ENCODE results near the gene RASSF10.

The RASSF10 gene

DNA sequence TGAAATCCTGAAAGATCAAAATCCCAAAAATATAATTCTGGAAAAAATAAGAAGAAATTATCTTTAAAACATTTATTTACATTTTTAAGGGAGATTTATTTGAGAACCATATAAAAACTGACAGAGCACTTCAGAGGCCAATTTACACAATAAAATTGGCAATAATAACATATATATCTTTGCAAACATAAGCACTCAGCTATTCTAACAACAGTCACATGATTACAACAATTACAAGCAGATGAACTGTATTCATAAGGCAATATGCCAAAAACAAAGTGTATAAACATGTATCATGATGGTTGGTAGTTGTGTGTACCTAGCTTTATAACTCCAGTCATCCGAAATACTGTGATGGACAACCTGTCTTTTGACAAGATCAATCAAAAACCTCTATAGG lies 17.7 kb upstream of the RASSF10 start:
- FAIRE-seq (no peak), DNase-seq (ENCODE audit: extremely low spot score, insufficient read length, low read depth) (no peak)

GRCh38 chr11:12993626-12994025 lies 15.5 kb upstream of the RASSF10 start:
- FAIRE-seq = no peak

DNA sequence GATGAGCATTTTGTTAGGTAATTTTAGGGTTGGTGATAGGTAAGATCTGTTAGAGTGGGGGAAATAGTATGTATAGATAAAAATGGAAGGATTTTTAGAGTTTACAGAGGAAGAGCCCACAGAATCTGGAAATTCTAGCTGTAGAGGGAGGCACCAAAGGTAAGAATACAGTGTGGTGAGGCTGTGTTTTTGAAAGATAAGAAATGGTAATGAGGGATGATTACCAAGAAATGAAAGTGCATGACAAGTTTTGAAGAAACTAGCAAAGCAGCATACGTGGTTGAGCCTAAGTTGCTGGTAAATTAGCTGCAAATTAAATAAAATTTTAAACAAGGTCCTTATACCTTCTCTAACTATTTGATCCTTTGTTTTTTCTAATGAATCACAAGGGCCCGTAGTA lies 14.6 kb upstream of the RASSF10 start:
- DNase-seq (ENCODE audit: extremely low spot score, insufficient read length, low read depth) (no peak), FAIRE-seq (no peak)

More at GRCh38 chr11:12993626-12994025, 15.5 kb upstream of the RASSF10 start:
- no peak for DNase-seq (ENCODE audit: extremely low spot score, insufficient read length, low read depth)

- DNase-seq (ENCODE audit: extremely low spot score, insufficient read length, low read depth) (no peak), FAIRE-seq (no peak)
Measured at GRCh38 chr11:12995188-12995587, 13.9 kb upstream of the RASSF10 start.

DNA sequence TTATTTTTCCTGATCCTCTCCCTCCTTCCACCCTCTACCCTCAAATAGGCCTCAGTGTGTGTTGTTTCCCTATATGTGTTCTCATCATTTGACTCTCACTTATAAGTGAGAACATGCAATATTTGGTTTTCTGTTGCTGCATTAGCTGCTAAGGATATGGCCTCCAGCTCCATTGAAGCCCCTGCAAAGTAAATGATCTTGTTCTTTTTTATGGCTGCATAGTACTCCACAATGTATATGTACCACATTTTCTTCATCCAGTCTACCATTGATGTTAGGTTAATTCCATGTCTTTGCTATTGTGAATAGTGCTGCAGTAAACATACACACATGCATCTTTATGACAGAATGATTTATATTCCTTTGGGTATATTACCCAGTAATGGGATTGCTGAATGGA lies 13.3 kb upstream of the RASSF10 start:
- no peak for FAIRE-seq
- no peak for DNase-seq (ENCODE audit: extremely low spot score, insufficient read length, low read depth)

GRCh38 chr11:12997168-12997567 lies 11.9 kb upstream of the RASSF10 start:
- FAIRE-seq (no peak), DNase-seq (ENCODE audit: extremely low spot score, insufficient read length, low read depth) (no peak)

DNA sequence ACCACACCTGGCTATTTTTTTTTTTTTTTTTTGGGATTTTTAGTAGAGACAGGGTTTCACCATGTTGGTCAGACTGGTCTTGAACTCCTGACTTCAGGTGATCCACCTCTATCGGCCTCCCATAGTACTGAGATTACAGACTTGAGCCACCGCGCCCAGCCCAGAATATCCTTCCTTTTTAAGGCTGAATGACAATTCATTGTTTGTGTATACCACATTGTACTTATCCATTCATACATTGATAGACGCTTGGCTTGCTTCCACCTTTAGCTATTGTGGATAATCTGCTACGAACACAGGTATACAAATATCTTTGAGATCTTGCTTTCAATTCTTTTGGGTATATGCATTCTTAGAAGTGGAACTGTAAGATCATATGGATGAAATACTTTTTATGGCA lies 10.8 kb upstream of the RASSF10 start:
- DNase-seq (ENCODE audit: extremely low spot score, insufficient read length, low read depth) (no peak), FAIRE-seq (no peak)

DNA sequence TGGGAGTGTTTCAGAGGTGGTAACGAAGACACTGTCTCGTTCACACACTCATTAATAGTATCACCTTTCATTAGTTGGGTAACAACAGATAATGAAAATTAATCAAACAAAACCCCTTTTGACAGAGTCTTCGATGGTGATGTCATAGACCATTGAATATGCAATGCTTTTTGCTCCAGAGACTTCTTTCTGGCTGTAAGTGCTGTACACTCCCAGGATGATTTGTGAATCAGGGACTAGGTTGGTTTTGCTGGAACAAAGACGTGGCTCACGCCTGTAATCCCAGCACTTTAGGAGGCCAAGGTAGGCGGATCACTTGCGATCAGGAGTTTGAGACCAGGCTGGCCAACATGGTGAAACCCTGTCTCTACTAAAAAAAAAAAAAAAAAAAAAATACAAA lies 9.5 kb upstream of the RASSF10 start:
- no peak for FAIRE-seq
- no peak for DNase-seq (ENCODE audit: extremely low spot score, insufficient read length, low read depth)

GRCh38 chr11:13000116-13000515 lies 9.0 kb upstream of the RASSF10 start:
- no peak for FAIRE-seq
- DNase-seq (ENCODE audit: extremely low spot score, insufficient read length, low read depth) = no peak

DNA sequence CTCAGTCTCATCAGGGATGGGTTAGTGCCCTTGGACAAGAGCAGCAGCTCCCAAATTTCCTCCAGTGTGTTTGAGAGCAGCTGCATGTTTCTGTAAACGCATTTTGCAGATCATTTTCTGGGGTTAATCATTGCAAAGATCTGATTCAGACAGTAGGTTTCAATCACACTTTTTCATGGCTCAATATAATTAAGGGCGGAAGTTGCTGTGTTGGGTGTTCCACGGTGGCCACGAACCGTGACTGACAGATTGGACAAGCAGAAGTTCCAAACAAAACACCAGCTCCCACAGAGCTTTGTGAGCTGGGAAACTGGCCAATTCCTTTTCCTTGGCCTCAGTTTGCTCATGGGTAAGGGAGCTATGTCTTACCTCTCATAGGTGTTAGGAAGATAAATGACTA lies 8.4 kb upstream of the RASSF10 start:
- FAIRE-seq (peak; percentile 9), DNase-seq (ENCODE audit: extremely low spot score, insufficient read length, low read depth) (no peak)

DNA sequence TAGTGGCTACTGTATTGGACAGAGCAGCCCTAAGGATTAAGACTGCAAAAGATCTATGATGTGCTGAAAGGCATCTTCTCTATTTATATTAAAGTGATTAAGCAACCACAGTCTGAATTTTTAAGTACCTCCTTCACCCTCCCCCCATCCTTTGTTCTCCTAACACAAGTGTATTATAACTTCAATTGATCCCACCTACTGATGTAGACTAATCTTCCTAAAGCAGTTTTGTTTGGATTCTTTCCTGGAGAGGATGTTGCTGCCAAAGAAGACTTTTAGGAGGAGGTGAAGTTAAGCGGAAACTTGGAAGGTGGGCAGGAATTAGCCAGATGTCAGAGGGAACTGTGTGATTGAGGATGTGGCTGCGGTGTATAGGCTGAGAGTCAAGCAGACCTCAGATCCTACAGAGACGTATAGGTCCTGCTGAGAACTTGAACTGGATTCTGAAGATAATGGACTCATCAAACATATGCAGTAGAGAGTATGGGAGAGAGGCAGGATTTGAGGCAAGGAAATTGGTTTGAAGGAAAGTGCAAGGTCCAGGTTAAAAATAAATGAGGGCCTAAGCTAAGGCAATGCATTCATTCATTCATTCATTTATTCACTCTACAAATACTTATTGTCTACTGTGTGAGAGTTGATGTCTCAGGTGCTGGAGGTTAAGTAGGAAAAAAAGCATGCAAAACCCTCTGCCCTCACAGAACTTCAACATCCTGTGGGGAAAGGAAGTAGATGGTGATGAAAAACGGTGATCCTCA lies 5.2 kb upstream of the RASSF10 start:
- FAIRE-seq (no peak), DNase-seq (ENCODE audit: extremely low spot score, insufficient read length, low read depth) (no peak)

GRCh38 chr11:13007182-13008060 lies 1.7 kb upstream of the RASSF10 start:
- DNase-seq (ENCODE audit: extremely low spot score, insufficient read length, low read depth) = no peak
- no peak for FAIRE-seq

- FAIRE-seq (no peak), DNase-seq (ENCODE audit: extremely low spot score, insufficient read length, low read depth) (no peak)
Measured at GRCh38 chr11:13008061-13008435, 1.1 kb upstream of the RASSF10 start.

GRCh38 chr11:13009476-13009920 lies 382 bp downstream of the RASSF10 start:
- DNase-seq (ENCODE audit: extremely low spot score, insufficient read length, low read depth) = no peak
- FAIRE-seq = no peak

GRCh38 chr11:13009921-13010748 lies 1.0 kb downstream of the RASSF10 start:
- FAIRE-seq (no peak), DNase-seq (ENCODE audit: extremely low spot score, insufficient read length, low read depth) (no peak)

GRCh38 chr11:13010749-13011465 lies 1.8 kb downstream of the RASSF10 start:
- no peak for DNase-seq (ENCODE audit: extremely low spot score, insufficient read length, low read depth)
- FAIRE-seq = no peak

DNA sequence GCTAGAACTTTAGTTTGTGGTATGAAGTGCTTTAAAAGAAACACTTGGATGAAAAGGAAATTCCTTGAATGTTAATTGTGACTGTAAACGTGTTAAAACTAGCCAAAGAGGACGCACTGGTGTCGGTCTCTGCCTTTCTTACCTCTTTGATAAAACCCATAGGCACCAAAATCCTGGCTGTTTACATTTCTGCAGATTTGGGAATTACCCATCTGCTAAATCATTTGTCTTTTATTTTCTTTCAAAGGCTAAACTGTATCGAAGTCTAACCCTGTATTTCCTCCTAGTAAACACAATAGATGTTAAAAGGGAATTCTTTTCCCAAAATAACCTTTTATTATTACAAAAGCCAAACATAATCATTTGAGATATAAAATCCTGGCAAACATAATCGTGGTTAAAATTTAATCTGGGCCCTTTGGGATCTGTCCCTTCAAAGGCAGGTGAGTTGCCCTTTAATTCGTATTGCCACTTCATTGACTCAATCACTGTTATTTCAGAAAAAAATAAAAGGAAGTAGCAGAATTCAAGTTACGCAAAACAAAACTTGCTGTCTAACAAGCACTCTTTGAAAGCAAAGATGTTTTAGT lies 2.4 kb downstream of the RASSF10 start:
- FAIRE-seq (no peak), DNase-seq (ENCODE audit: extremely low spot score, insufficient read length, low read depth) (no peak)

DNA sequence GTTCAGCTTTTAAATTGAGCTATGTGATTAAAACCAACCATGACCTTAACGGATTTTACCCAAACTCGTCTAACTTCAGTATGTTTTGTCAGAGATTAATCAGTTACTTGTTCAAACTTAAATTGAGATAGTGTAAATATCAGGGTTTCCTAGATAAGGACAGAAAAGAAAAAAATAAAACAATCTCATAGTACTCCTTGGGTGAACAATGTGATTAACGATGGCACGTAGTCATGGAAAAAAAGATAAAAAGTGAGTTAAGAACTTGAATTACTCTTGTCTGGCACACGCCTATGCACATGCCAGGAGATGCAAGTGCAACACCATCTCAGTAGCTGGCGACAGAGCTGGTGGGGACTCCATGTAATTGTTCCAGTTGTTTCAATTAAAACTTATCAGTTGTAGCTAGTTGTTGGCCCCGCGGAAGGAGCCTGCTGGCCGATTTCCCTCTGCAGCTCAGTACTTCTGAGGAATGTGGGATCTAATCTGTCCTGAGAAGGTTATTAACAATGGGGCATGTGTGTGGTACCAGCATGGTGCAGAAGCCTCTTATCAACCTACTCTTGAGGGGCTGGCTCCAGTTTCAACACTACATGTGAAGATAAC lies 3.0 kb downstream of the RASSF10 start:
- FAIRE-seq (no peak), DNase-seq (ENCODE audit: extremely low spot score, insufficient read length, low read depth) (no peak)

DNA sequence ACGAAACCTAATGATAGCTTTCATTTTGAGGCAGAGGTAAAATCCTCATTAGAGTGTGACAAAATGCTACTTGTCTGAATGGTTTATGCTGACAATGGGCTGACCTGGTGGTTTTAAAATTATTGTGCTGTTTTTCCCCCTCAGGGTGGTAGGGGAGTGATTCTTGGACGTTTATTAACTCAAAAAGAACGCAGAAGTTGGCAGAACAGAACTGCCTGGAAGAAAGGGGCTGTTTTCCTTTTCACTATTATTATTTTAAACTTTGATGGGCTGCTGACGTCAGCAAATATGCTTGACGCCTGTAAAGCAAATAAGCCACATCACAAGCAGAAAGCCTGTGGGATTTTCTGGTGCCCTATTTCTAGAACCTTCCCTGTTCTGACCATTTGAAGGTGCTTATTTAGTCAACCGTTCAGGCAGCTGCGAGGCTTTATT lies 4.0 kb downstream of the RASSF10 start:
- no peak for DNase-seq (ENCODE audit: extremely low spot score, insufficient read length, low read depth)
- FAIRE-seq = no peak
